Stimulated activated CD4-positive, alpha-beta T cell treated with anti-CD3 and anti-CD28 coated beads, Interleukin-1b, Interleukin-23, amount 100 ng/mL, for 4 hours (primary cell): ENCODE data around the gene TEX54.

Experiments
- DNase-seq, 2 donors: peaks; one replicate each; pipeline ENCODE4 v3.0.0-alpha.2; 2020; ENCODE audit warnings: low read depth in 2 of 2

TEX54 gene

DNA sequence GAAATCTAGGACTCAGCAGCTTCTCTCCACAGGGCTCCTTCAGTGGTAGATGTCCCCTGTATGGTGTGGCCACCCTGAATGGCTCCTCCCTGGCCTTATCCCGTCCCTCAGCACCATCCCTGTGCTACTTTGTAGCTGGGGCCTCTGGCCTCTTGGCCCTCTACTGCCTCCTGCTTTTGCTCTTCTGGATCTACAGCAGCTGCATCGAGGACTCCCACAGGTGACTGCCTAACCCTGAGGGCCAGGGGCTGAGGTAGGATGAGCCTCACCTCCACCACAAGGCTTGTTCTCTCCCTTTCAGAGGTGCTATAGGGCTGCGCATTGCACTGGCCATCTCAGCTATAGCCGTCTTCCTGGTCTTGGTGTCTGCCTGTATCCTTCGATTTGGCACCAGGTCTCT lies 43.6 kb downstream of the TEX54 start:
- no peak for DNase-seq

- peak; percentile 93 to 97 for DNase-seq
These were observed 45.5 kb downstream of the TEX54 start, which contains the start of gene TMEM179B for GRCh38 chr11:62787005-62787759. Gene TMEM179B, plus strand, starts transcription at chr11:62787402. Its CDS starts 30 bp downstream, at chr11:62787432.

DNA sequence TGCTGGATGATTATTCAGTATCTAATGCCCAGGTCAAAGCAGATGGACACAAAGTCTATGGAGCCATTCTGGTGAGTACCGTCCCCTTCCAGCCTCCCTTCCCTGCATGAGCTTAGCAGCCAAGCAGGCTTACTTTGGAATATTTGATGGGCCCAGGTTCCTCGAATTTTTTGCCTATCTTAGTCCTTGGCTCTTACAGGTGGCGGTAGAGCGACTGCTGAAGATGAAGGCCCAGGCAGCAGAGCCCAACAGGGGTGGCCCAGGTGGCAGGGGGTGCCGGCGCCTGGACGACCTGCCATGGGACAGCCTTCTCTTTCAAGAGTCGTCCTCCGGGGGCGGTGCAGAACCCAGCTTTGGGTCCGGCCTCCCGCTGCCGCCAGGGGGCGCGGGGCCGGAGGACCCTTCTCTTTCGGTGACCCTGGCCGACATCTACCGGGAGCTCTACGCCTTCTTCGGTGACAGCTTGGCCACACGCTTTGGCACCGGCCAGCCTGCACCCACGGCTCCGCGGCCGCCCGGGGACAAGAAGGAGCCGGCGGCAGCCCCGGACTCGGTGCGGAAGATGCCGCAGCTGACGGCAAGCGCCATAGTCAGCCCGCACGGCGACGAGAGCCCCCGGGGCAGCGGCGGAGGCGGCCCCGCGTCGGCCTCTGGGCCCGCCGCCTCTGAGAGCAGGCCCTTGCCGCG lies 46.2 kb downstream of the TEX54 start:
- DNase-seq: peak; percentile 69 to 77

GRCh38 chr11:62782753-62783152 lies 49.9 kb downstream of the TEX54 start:
- no peak for DNase-seq
